Coronary artery (tissue), 2 donors: Measurements from ENCODE around the gene PCSK4.

Source experiments
- DNase-seq: peaks from one replicate; pipeline ENCODE4 v3.0.0-alpha.2; 2017; ENCODE audit warnings: low spot score
- H3K27ac ChIP-seq, 2 donors: fragments of 200-600 bp; sonication (generic); one replicate each; pipeline ENCODE4 v1.5.1; 2016 to 2019
- H3K4me3 ChIP-seq: fragments of 200-600 bp; sonication (generic); 2 replicates; pipeline ENCODE4 v1.5.1; 2016; ENCODE audit warnings: mild to moderate bottlenecking, moderate library complexity
- CTCF ChIP-seq: fragments of 200-600 bp; sonication (generic); IDR thresholded peaks from one replicate; pipeline ENCODE4 v1.5.1; 2019; ENCODE audit warnings: antibody characterized with exemption

The PCSK4 gene

GRCh38 chr19:1447504-1447903 lies 42.6 kb downstream of the PCSK4 start:
- no peak overlapping the region for H3K4me3 ChIP-seq
- no peak for DNase-seq
- no peak for TF ChIP-seq CTCF

GRCh38 chr19:1446713-1447481 lies 43.3 kb downstream of the PCSK4 start:
- no peak for DNase-seq
- Histone ChIP-seq H3K4me3 (peak overlapping the region; percentile 63), H3K27ac (no peak overlapping the region)
- no peak for TF ChIP-seq CTCF

More at GRCh38 chr19:1447504-1447903, 42.6 kb downstream of the PCSK4 start:
- H3K27ac ChIP-seq = no peak overlapping the region

- peak overlapping the region; percentile 63 for H3K4me3 ChIP-seq
Observed at GRCh38 chr19:1445932-1446712, 44.0 kb downstream of the PCSK4 start.

GRCh38 chr19:1445185-1445931 lies 44.8 kb downstream of the PCSK4 start:
- Histone ChIP-seq H3K27ac (no peak overlapping the region), H3K4me3 (peak overlapping the region; percentile 63)
- TF ChIP-seq CTCF = peak; percentile 93
- no peak for DNase-seq

More at GRCh38 chr19:1445932-1446712, 44.0 kb downstream of the PCSK4 start:
- no peak for TF ChIP-seq CTCF
- H3K27ac ChIP-seq = no peak overlapping the region
- DNase-seq = no peak

GRCh38 chr19:1441677-1442438 lies 48.3 kb downstream of the PCSK4 start:
- DNase-seq = no peak
- no peak for TF ChIP-seq CTCF

GRCh38 chr19:1441022-1441426 lies 49.1 kb downstream of the PCSK4 start:
- H3K27ac ChIP-seq = no peak overlapping the region
- H3K4me3 ChIP-seq = no peak overlapping the region
- DNase-seq = no peak
- TF ChIP-seq CTCF = no peak

More at GRCh38 chr19:1441677-1442438, 48.3 kb downstream of the PCSK4 start:
- no peak overlapping the region for H3K27ac ChIP-seq
- no peak overlapping the region for H3K4me3 ChIP-seq
